GM23248 (cell line): ENCODE data around the gene EPPIN. TPM values are rescaled to one million over a fixed set of nuclear protein-coding genes. Genes with fewer than 3 reads are reported as not detected.

Source experiments
- DNase-seq: peaks from one replicate; pipeline ENCODE4 v3.0.0-alpha.2; 2015
- H2AFZ ChIP-seq: fragments of 200-600 bp; sonication (generic); 2 replicates; pipeline ENCODE4 v1.6.1; 2016; ENCODE audit warnings: antibody characterized with exemption
- H3F3A ChIP-seq: fragments of 200-600 bp; sonication (generic); 2 replicates; pipeline ENCODE4 v1.6.1; 2016; ENCODE audit warnings: mild to moderate bottlenecking, antibody characterized with exemption, mixed run types; ENCODE audit not compliant: insufficient read depth
- H3K27ac ChIP-seq: fragments of 200-600 bp; sonication (generic); 2 replicates; pipeline ENCODE4 v1.5.1; 2016; ENCODE audit warnings: mild to moderate bottlenecking
- H3K27me3 ChIP-seq: fragments of 200-600 bp; sonication (generic); replicated peaks from 2 replicates; pipeline ENCODE4 v1.6.1; 2016; ENCODE audit warnings: mild to moderate bottlenecking; ENCODE audit not compliant: insufficient read depth
- H3K36me3 ChIP-seq: fragments of 200-600 bp; sonication (generic); 2 replicates; pipeline ENCODE4 v1.6.1; 2016; ENCODE audit warnings: low read depth, mild to moderate bottlenecking
- H3K4me1 ChIP-seq: fragments of 200-600 bp; sonication (generic); 2 replicates; pipeline ENCODE4 v1.6.1; 2016; ENCODE audit warnings: mild to moderate bottlenecking; ENCODE audit not compliant: insufficient read depth
- H3K4me2 ChIP-seq: fragments of 200-600 bp; sonication (generic); one replicate; pipeline ENCODE4 v1.6.1; 2016; ENCODE audit warnings: mild to moderate bottlenecking; ENCODE audit not compliant: unreplicated experiment
- H3K4me3 ChIP-seq: fragments of 200-600 bp; sonication (generic); 2 replicates; pipeline ENCODE4 v1.5.1; 2016; ENCODE audit warnings: mild to moderate bottlenecking
- H3K79me2 ChIP-seq: fragments of 200-600 bp; sonication (generic); 2 replicates; pipeline ENCODE4 v1.6.1; 2016; ENCODE audit warnings: mild to moderate bottlenecking; ENCODE audit not compliant: insufficient read depth
- H3K9ac ChIP-seq: fragments of 200-600 bp; sonication (generic); 2 replicates; pipeline ENCODE4 v1.6.1; 2016; ENCODE audit warnings: mild to moderate bottlenecking
- H3K9me2 ChIP-seq: fragments of 200-600 bp; sonication (generic); 2 replicates; pipeline ENCODE4 v1.6.1; 2016; ENCODE audit warnings: mixed run types, mild to moderate bottlenecking, moderate library complexity; ENCODE audit not compliant: insufficient read depth
- H3K9me3 ChIP-seq: fragments of 200-600 bp; sonication (generic); one replicate; pipeline ENCODE4 v1.6.1; 2017; ENCODE audit warnings: low read depth
- H4K20me1 ChIP-seq: fragments of 200-600 bp; sonication (generic); 2 replicates; pipeline ENCODE4 v1.6.0; 2016; ENCODE audit not compliant: insufficient read depth
- EZH2 ChIP-seq: fragments of 200-600 bp; sonication (generic); IDR thresholded peaks from 2 replicates; pipeline ENCODE4 v1.6.1; 2018; ENCODE audit warnings: antibody characterized with exemption, mild to moderate bottlenecking; ENCODE audit not compliant: insufficient read depth, poor library complexity, severe bottlenecking
- EZH2phosphoT487 ChIP-seq: fragments of 200-600 bp; sonication (generic); IDR thresholded peaks from 2 replicates; pipeline ENCODE4 v1.6.1; 2018; ENCODE audit warnings: antibody characterized with exemption, moderate library complexity, mild to moderate bottlenecking, low read depth; ENCODE audit not compliant: insufficient read depth
- WGBS, 2 experiments: methylation state at CpG; one replicate each; pipeline ENCODE4 v1.1.6; 2015 to 2017; ENCODE audit warnings: low lambda C conversion rate in 2 of 2, low coverage in 1 of 2; ENCODE audit errors: missing lambda C conversion rate in 2 of 2; 5-methylcytosine and 5-hydroxymethylcytosine counted together
- in situ Hi-C: fragments of 300-500 bp; cut with MboI; formaldehyde crosslinking; loops from 2 replicates; pipeline ENCODE4 v1.15.0; 2020
- polyA plus RNA-seq: library from polyadenylated mRNA; unstranded; fragments of >200 nt; fragmentation: Nextera tagmentation; extraction: Ambion mirVana; gene quantifications from 2 replicates; pipeline ENCODE4 v1.2.1, GENCODE V29; 2016
- total RNA-seq: library from RNA; depleted of rRNA; stranded (reverse); fragments of >200 nt; shearing (Covaris generic); gene quantifications from 2 replicates; pipeline ENCODE4 v1.2.3, GENCODE V29; 2014

Gene EPPIN
- total and polyA plus RNA-seq, 2 experiments from 2014 or later, result not detected

DNA sequence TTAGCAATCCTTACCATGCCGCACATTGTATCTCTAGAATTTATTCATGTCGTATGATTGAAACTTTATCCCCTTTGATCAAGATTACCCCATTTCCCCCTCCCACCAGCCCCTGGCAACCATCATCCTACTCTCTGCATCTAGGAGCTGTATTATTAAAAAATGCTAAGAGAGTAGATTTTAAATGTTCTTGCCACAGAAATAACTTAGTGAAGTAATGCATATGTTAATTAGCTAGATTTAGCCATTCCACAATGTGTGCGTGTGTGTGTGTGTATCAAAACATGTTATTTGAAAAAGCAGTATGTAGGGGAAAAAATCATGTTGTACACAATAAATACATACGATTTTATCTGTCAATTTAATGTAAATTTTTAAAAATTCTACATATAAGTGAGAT, 19.9 kb downstream of the EPPIN start:
- in situ Hi-C loops, result no loop called here
- WGBS, 2 experiments, result 47 to 50% methylated on average over 4 of the region's 4 CpGs
- no peak overlapping the region for H2AFZ ChIP-seq

GRCh38 chr20:45523821-45524220, 23.4 kb downstream of the EPPIN start:
- no peaks in the 10 kb centered on the region for H4K20me1 ChIP-seq
- WGBS, 2 experiments, result 18 to 43% methylated on average over 1 of the region's 1 CpG
- H3K36me3 ChIP-seq, result no peaks in the 10 kb centered on the region
- H3K27ac ChIP-seq, result no peak overlapping the region
- TF ChIP-seq EZH2phosphoT487 (no peak), EZH2 (no peak)
- no peak overlapping the region for H2AFZ ChIP-seq
- in situ Hi-C loops, result no loop called here
- no peak overlapping the region for H3K4me2 ChIP-seq
- DNase-seq, result peak; percentile 18
- H3K9me2 ChIP-seq, result no peaks in the 10 kb centered on the region
- H3K4me1 ChIP-seq, result no peaks in the 10 kb centered on the region
- no peaks in the 10 kb centered on the region for H3K27me3 ChIP-seq
- H3F3A ChIP-seq, result no peaks in the 10 kb centered on the region
- no peaks in the 10 kb centered on the region for H3K79me2 ChIP-seq
- no peak overlapping the region for H3K9ac ChIP-seq
- H3K9me3 ChIP-seq, result no peaks in the 10 kb centered on the region
- H3K4me3 ChIP-seq, result no peak overlapping the region

More for the DNA sequence above, 19.9 kb downstream of the EPPIN start:
- DNase-seq, result no peak
- Histone ChIP-seq H3K4me3 (no peak overlapping the region), H3F3A (no peaks in the 10 kb centered on the region), H3K27ac (no peak overlapping the region), H3K9ac (no peak overlapping the region), H3K9me3 (no peaks in the 10 kb centered on the region), H4K20me1 (no peaks in the 10 kb centered on the region), H3K4me1 (no peaks in the 10 kb centered on the region), H3K4me2 (no peak overlapping the region), H3K79me2 (no peaks in the 10 kb centered on the region), H3K27me3 (peaks cover 5% of the 10 kb centered on the region; the same call in 1 of the 2 replicates), H3K36me3 (no peaks in the 10 kb centered on the region), H3K9me2 (no peaks in the 10 kb centered on the region)
- TF ChIP-seq EZH2phosphoT487, result no peak
- TF ChIP-seq EZH2, result no peak

DNA sequence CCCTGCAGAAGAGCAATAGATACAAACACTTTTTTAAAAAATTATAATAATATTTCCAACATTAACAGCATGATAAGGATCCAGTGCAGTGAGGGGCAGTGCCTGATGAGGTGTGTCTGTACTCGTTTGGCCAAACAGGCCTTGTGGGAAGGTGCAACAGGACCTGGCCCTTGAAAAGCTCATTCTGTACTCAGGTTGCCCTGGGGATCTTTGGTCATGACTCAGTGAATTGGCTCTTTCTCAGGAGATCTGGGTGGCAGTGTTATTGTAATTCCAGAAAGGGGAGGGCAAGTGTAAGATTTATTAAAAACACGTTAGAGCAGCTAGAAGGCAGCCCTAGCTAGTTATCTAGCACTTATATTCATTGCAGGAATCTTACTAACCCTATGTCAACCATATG, 28.9 kb downstream of the EPPIN start:
- H3F3A ChIP-seq, result no peaks in the 10 kb centered on the region
- no peak overlapping the region for H2AFZ ChIP-seq
- no peak overlapping the region for H3K4me3 ChIP-seq
- H3K9me3 ChIP-seq, result no peaks in the 10 kb centered on the region
- no peaks in the 10 kb centered on the region for H3K4me1 ChIP-seq
- no peak overlapping the region for H3K9ac ChIP-seq
- H3K4me2 ChIP-seq, result no peak overlapping the region
- no peak for TF ChIP-seq EZH2
- no peak for TF ChIP-seq EZH2phosphoT487
- no peaks in the 10 kb centered on the region for H3K27me3 ChIP-seq
- H3K27ac ChIP-seq, result no peak overlapping the region
- no peaks in the 10 kb centered on the region for H4K20me1 ChIP-seq
- no peaks in the 10 kb centered on the region for H3K36me3 ChIP-seq
- in situ Hi-C loops, result no loop called here
- whole genome bisulfite sequencing, 2 experiments, result 0 to 3% methylated on average over 2 of the region's 2 CpGs
- no peaks in the 10 kb centered on the region for H3K9me2 ChIP-seq
- H3K79me2 ChIP-seq, result no peaks in the 10 kb centered on the region
- DNase-seq, result peak; percentile 19

DNA sequence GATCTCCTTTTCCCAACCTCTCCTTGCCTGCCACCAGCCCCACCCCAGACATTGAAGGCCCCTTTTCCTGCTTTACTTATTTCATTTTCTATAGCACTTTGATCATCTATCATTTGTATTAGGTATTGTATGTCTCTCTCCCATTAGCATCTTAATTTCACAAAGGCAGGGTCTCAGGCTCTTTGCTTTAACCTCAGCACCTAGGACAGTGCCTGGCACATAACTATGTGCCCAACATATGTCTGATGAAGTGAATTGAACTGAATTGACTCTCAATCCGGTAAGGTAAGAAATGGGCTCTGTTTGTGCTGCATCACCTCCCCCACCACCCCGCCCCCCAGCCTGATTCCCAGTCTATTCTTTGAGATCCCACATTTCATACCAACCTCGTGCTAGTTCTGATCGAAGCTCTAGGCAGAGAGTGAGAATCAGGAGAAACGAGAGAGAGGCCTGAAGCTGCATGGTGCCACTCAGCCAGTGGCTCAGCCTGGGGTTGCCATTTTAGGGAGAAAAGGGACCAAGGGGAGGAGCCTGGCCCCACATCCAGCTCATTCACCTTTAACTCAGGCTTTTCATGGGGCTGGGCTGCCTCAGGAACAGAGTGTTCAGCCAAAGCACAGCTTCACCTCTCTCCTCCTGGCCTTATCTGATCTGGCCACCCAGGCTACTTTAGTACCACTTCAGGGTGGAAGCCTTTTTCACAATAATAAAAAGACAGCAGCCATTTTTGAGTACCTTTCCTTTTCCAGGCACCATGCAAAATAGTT, 31.9 kb downstream of the EPPIN start, which contains the start of gene SPINT3:
TSS of gene SPINT3 (minus strand) at position 476 of the 767 bp plus-strand sequence. CDS start at position 462, 14 bp downstream.
- no peaks in the 10 kb centered on the region for H3K4me1 ChIP-seq
- no peak within 1 kb of the TSS for H3K4me3 ChIP-seq
- no peaks in the 10 kb centered on the region for H3K9me3 ChIP-seq
- DNase-seq, result no peak
- H3K36me3 ChIP-seq, result no peaks in the 10 kb centered on the region
- H4K20me1 ChIP-seq, result no peaks in the 10 kb centered on the region
- in situ Hi-C loops, result no loop called here
- no peak within 1 kb of the TSS for H3K4me2 ChIP-seq
- no peak within 1 kb of the TSS for H3K27ac ChIP-seq
- WGBS, 2 experiments, result 34% methylated on average over 5 of the region's 5 CpGs
- TF ChIP-seq EZH2 (no peak), EZH2phosphoT487 (no peak)
- H2AFZ ChIP-seq, result no peak within 1 kb of the TSS
- H3K9me2 ChIP-seq, result no peaks in the 10 kb centered on the region
- H3K9ac ChIP-seq, result no peak within 1 kb of the TSS
- H3F3A ChIP-seq, result no peaks in the 10 kb centered on the region
- H3K27me3 ChIP-seq, result no peaks in the 10 kb centered on the region
- H3K79me2 ChIP-seq, result no peaks in the 10 kb centered on the region
